Activated CD4-positive, alpha-beta T cell treated with anti-CD3 and anti-CD28 coated beads, Interleukin-2, Interleukin-4, amounts not matched to agents 100 ng/mL and 50 ng/mL, durations not matched to agents 16 hours and 8 hours (primary cell): ENCODE results near the gene DDX60.

Experiments
- DNase-seq: peaks from one replicate; pipeline ENCODE4 v3.0.0-alpha.2; 2020; ENCODE audit warnings: low spot score

Gene DDX60

DNA sequence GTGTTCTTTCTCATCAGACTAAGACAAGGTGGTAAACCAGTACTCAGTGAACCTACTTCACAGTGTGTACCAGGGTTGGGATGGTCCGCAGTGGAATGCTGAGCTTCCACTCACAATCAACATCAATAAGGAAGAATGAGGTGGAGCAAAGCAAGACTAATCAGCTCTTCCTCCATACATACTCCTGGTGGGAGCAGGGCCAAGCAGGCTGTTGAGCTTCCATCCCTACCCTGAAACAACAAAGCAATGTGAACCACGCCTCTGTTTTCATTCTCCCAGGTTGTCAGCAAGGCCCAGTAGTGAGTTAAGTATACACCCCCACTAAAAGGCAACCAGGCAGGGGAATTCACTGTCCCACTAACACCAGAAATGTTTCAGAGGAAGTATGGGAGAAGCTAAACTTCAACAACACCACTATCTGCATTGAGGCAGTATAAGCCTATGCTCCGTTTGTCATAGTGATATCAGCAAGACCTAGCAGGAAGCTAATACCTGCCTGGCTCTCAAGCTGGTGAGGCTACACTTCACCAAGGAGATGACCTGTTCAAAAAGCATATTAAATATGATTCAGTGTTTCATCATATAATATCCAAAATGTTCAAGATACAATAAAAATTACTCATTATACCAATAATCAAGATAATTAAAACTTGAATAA, 109.5 kb downstream of the DDX60 start:
- no peak for DNase-seq

DNA sequence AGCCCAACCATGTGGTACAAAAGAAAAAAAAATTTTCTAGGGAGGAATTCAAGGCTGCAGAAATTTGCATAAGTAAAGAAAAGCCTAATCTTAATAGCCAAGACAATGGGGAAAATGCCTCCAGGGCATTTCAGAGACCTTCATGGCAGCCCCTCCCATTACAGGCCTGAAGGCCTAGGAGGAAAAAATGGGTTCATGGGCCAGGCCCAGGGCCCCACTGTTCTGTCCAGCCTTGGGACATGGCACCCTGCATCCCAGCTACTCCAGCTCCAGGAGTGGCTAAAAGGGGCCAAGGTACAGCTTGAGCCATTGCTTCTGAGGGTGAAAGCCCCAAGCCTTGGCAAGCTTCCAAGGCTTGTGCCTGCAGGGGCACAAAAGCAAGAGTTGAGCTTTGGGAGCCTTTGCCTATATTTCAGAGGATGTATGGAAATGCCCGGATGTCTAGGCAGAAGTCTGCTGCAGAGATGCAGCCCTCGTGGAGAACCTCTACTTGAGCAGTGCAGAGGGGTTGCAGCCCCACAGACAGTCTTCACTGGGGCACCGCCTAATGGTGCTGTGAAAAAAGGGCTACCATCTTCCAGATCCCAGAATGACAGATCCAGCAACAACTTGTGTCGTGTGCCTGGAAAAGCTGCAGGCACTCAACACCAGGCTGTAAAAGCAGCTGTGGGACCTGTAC, 115.2 kb downstream of the DDX60 start:
- DNase-seq = no peak

DNA sequence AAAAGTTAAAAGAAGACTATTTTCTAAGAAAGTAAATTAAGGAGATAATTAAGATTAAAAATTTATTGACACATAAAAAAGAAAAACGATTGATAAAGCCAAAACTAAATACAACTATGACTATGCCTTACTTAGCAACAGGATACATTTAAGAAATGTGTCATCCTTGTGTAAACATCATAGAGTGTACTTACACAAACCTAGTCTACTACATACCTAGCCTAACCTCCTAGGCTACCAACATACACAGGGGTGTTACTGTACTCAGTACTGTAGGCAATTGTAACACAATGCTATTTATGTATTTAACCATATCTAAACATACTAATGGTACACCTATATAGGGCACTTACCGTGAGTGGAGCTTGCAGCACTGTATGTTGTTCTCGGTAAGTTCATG, 117.9 kb downstream of the DDX60 start:
- no peak for DNase-seq

DNA sequence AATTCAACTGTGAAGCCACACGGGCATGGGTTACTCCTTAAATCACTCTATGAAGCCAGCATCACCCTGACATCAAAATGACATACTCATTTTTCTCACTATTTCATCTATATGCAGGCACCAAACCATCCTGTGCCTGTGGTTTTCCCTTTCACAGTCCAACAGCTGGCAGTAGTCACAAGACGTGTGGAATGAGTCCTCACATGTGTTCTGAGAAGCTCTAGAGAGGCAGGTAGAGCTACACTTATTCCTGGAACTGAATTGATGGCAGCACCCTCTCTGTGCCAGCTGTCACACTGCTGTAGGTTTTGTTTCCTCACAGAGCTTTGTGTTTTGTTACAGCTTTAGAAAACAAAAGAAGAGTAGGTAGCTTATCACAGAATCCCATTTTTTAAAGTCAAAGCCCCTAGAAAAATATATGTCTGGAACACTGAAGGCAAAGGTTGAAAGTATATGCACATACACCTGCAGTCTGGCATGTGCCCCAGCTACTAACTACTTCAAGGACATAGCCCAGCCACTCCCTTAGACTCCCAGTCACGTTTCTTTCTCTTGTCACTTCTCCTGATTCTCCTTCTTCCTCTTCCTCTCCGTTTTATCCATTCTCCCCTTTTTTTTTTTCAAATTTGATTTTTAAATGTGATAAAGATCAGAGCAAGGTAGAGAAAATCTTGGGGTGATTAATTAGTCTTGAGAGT, 119.1 kb downstream of the DDX60 start:
- peak; percentile 46 for DNase-seq

DNA sequence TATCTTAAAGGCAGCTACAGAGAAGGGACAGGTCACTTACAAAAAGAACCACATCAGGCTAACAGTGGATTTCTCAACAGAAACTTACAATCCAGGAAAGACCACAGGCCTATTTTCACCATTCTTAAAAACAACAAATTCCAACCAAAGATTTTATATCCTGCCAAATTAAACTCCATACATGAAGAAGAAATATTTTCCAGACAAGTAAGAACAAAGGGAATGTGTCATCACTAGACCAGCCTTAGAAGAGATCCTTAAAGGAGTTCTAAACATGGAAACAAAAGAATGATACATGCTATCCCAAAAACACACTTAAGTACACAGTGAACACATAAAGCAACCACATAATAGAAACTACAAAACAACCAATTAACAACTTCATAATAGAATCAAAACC, 120.6 kb downstream of the DDX60 start:
- no peak for DNase-seq

DNA sequence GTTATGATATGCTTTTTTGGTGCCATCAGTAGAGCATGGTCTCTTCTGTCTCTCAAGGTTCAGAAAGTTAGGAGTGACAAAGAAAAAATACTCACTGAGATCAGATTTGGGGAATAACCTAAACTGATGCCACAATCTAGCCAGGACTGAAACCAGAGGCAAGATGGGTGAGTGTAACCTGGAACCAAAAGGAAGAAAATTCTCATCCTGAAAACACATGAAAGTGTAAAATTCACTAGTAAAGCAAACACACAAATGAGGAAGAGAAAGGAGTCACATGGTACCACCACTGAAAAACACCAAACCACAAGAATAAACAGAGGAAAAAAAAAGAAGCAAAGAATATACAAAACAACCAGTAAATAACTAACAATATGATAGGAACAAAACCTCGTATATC, 129.8 kb downstream of the DDX60 start:
- DNase-seq = no peak

DNA sequence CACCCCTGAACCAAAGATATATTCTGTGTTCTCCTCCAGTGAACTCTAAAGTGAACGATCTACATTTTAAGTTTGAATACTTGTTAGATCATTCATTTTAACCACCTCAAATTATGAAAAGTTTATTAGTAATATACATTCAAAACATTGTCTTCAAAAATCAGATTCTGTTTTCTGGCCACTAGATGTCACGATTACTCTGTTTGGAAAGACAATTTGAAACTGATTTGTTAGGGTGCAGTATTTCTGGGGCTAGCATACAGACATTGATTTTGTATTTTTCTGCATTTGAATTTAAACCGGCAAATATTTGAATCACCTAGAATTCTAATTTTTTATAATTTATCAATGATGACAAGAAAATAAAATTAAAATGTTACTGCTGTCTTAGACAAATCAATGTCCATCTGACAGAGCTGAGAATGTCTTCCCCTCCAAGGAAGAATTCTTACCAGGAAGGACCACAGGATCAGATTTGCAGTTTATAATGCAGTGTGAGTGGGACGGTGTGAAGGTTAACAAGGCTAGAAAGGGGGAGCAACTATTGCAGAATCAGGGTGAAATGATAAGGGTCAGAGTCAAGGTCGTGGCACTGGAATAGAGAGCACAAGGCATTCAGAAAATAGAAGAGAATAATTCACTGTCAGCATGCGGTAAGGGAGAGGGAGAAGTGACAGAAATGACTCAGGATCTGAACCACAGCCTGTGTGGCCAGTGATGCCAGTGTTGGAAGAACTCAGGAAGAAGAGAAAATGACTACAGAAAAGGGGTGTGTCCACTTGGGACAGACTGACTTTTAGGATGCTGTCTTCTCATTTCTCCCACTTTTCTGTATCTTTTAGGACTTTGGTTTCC, 134.6 kb downstream of the DDX60 start:
- DNase-seq = peak; percentile 17

DNA sequence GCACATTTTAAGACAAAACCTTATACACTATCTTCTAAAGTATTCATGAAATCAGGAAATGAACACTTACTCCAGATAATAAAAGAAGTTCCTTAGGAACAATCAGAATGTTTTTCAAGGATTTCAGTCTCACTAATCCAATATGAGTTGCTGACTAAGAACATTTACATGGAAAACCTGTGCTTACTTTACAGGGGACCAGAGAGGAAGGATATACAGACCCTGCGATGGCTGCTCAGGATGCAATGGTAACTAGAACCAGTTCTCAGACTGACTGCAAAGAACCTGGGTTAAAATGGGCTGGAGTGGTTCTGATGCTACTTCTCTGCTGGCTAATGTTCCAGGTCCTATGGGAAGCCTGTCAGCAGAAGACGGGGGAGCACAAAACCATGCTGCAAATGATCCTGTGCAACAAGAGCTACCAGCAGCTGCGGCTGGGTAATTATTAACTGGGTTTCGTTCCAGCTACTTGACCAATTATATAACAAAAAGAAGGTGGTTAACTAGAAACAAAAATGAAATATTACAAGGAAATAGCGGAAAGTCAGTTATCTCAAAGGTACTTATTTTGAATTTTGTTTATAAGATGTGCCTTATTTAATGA, 140.9 kb downstream of the DDX60 start:
- DNase-seq = no peak

DNA sequence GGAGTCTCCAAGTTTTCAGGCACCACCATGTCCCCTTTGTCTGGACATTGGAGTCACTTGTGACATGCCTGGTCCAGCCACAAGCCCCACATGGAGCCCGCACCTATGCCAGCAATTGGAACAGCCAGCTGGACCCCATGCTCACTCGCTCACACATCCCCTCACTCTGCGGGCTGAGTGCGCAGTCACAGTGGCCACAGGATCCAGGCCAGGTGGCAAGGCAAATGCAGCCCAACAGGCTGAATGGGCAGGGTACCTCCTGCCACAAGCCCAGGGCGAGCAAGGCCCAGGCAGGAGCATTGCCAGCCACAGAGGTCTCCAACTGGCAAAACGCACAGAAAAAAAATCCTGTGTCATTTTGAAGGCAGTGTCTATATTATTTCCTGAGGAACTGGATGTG, 144.2 kb downstream of the DDX60 start:
- DNase-seq = no peak

DNA sequence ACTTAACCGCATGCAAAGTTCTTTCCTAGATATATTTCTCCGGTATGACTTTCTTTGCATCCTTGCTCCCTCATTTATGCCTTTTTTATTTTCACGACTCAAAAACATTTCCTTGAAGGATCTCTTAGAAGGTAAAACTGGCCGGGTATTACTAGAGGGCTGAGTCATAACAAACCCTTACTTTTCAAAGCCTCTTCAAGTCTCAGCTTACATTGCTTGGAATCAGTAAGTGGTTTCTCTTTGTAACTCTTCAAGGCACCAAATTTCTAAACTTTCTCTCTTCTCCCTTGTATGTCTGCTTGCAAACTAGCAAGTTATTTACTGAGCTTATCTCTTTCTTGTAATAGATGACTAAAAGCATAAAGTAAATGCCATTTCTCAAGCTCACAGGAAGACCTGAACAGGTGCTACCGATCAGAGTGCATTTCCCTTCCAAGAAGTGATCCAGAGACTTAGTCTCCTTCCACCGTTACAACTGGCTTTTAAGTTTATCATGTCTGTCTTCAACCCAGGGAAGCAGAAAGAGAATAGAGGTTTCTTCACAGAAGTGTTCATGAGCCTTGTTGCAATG, 150.8 kb downstream of the DDX60 start:
- DNase-seq = peak; percentile 39
